GM18507 (cell line): ENCODE results near the gene CYGB.
"Not testable (repeated sequence)": the region's sequence is repeated elsewhere in the genome, so short reads cannot be mapped to it uniquely, and the experiment has no call there.

Source experiments
- DNase-seq: peaks from one replicate; pipeline ENCODE4 v3.0.0; 2011; ENCODE audit warnings: low read depth; ENCODE audit not compliant: insufficient read length; ENCODE audit errors: extremely low spot score
- FAIRE-seq: peaks from 2 replicates; lab custom pipeline; 2011; peaks lifted over from hg19 to GRCh38; lab: Jason Lieb, UNC

Gene CYGB

DNA sequence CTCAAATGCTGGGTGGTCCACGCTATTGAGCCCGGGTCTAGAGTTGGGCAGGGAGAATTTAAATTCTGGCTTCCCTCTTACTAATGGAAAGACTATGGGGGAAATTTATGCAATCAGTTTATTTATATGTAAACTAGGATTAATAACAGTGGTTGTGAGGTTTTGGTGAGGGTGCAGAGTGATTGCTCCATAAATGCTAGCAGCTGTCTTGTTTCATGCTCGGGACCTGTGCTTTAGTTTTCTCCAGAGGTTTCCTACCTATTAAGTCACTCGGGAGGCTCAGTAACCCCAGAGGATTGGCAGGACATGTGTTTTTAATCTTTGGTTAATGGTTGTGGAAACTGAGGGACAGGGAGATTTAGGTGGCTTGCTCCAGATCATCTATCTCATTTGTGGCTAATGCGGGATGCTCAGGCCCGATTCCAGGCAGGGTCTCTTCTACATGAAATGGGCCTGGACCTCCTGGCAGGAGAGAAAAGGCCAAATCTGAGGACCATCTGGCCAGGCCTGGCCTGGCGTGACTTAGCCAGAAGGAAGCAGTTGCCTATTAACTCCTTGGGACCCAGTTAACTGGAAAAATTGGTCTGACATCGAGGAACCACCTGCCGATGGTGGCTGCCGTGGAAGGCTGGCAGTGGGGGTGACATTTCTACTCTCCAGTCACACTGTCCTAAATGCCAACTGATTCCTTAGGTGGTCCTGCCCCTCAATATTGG lies 4.4 kb upstream of the CYGB start:
- FAIRE-seq (no peak), DNase-seq (no peak)

DNA sequence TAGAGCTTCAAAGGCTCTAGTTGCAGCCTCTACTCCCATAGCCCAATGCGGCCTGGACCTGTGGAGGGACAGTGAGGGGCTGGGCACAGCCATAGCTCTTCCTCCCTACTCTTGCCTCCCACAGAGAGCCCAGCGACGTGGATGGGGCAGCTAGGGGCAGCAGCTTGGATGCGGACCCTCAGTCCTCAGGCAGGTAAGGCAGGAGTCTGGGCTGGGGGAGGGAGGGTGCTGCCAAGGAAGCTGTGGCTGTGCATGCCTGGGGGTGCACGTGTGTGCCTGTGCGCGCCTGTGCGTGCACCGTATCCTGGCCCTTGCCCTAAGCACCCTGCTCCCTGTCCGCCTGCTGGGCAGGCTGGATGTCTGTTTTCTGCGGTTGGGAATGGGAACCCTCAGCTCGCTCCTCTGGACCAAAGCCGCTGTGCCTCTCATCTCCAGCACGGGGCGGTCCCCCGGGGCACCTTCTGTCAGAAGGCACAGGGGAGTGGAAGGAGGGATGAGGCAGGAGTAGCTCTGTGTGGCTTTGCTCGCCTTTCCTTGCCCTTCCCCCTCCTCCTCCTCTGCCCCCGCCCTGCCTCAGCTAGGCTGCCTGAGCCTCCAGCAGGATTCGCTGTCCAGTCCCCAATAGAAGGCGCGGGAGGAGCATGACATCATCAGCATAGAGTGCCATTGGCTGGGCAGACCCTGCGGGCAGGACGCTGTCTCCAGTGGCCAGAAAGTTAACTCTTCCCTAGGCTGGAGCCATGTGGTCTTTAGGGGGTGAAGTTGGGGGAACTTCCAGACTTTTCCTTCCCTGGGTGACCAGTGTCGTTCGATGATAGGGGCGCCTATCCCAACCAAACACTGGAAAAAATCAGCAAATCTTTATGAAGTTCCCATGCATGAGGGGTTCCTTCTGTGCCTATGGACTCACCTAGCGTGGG lies 3.1 kb upstream of the CYGB start:
- FAIRE-seq, result no peak
- DNase-seq, result no peak

GRCh38 chr17:76539631-76540271 lies 2.2 kb upstream of the CYGB start, which contains the start of gene PRCD:
Gene PRCD, plus strand, starts transcription at chr17:76540044. Its CDS starts 98 bp downstream, at chr17:76540142.
- DNase-seq (no peak), FAIRE-seq (no peak)

DNA sequence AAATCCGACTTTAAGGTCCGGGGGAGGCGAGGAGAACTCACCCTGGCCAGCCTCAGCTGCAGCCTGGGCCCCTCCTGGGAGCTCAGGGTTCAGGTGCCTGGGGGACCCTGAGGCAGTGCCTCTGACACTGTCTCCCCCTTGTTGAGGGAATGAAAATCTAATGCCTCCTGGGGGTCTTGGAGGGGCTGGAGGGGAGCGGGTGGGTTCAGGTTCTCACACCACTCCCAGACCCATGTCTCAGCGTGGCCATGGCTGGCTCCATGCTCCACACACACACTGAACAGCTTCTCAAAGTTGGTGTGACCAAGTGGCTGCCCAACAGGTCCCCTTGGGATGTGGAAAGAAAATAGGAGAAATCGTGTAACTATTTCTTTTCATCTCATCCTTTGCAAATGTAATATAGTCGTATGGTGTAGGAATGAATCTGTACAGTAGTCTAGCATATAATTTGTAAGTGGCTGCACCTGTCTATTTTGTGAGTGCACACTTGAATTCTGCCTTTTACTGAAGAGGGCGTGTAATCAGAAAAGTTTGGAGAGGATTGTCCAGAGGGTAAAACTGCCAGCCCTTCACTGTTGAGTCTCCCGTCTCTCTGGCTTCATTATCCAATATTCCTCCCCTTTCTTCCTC lies 1.5 kb upstream of the CYGB start:
- DNase-seq (no peak), FAIRE-seq (no peak)

- FAIRE-seq, result no peak
- no peak for DNase-seq
Measured at GRCh38 chr17:76538281-76538931, 897 bp upstream of the CYGB start.

- DNase-seq, result no peak
- no peak for FAIRE-seq
Measured at GRCh38 chr17:76537288-76537577, 276 bp downstream of the CYGB start.

GRCh38 chr17:76536511-76537287 lies 810 bp downstream of the CYGB start:
- no peak for DNase-seq

GRCh38 chr17:76535788-76536510 lies 1.6 kb downstream of the CYGB start:
- FAIRE-seq (no peak), DNase-seq (no peak)

More at GRCh38 chr17:76536511-76537287, 810 bp downstream of the CYGB start:
- FAIRE-seq, result no peak

- DNase-seq (no peak), FAIRE-seq (no peak)
Measured at GRCh38 chr17:76534831-76535732, 2.4 kb downstream of the CYGB start.

DNA sequence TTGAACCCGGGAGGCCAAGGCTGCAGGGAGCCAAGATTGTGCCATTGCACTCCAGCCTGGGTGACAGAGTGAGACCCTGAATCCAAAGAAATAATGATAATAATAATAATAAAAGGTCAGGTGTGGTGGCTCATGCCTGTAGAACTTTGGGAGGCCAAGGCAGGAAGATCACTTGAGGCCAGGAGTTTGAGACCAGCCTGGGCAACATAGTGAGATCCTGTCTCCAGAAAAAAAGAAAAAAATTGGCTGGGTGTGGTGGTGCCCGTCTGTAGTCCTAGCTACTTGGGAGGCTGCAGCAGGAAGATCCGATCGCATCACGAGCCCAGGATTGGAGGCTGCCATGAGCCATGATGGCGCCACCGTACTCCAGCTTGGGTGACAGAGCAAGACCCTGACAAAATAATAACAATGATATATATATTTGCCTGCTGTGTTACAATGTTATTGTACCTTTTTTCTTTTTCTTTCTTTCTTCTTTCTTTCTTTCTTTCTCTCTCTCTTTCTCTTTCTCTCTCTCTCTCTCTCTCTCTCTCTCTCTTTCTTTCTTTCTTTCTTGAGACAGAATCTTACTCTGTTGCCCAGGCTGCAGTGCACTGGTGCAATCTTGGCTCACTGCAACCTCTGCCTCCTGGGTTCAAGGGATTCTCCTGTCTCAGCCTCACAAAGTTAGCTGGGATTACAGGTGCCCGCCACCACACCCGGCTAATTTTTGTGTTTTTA lies 3.7 kb downstream of the CYGB start:
- FAIRE-seq, DNase-seq: not testable (repeated sequence)

GRCh38 chr17:76532072-76532651 lies 5.3 kb downstream of the CYGB start:
- no peak for DNase-seq
- no peak for FAIRE-seq

DNA sequence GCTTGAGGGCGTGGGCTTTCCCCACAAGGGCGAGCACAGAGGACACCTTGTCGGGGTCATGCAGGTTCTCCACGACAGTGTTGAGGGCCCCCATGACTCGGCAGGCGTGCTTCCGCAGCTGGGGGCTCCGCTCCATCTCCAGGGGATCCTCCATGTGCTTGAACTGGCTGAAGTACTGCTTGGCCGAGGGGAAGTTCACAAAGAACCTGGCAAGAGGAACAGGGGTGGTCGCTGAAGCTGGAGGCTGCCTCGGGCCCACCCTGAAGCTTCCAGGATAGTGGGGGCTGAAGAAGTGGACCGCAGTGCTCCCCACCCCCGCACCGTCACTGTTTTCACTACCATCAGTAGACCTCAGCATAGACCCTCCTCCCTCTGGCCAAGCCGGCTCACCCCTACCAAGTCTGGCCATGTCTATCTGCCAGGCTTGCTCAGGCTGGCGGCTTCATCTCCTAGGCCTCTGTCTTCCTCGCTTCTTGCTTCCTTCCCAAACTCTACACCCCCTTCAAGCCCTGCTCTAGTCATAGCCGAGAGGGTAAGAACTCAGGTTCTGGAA lies 5.9 kb downstream of the CYGB start:
- no peak for DNase-seq

GRCh38 chr17:76530811-76531485 lies 6.6 kb downstream of the CYGB start:
- FAIRE-seq, result no peak

More for the DNA sequence above, 5.9 kb downstream of the CYGB start:
- FAIRE-seq, result no peak

DNA sequence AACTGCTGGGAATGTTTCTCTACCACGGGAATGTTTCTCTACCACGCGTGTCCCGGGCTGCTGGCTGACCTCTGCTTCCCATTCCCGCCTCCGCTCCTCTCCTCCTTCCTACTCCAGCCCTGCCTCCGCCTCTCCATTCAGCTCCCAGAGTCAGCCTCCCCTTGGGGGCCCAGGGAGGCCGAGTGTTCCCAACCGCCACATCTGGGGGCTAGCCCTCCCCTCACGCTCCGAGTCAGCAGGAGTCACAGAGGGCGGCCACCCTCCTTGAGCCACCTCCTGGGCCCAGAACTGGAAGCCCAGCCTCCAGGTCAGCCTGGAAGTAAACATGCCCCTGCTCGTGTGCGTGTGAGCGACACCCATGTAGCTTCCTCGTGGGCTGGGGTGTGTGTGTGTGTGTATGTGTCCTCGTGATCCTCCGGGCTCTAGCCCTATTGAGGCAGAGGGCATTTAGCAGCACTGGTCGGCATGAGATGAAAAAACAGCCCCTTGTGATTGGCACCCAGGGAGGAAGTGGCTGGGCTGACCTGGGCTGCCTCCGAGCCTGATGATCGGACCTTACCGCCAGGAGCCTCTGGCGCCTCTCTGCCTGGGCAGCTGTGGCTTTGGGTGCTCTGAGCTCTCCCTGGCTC lies 7.3 kb downstream of the CYGB start:
- no peak for FAIRE-seq

More at GRCh38 chr17:76530811-76531485, 6.6 kb downstream of the CYGB start:
- no peak for DNase-seq

More for the DNA sequence above, 7.3 kb downstream of the CYGB start:
- DNase-seq, result no peak
